GM12892 (cell line): ENCODE measurements around the gene SFXN5.

Experiments
- DNase-seq: peaks from one replicate; pipeline ENCODE4 v3.0.0; 2011; ENCODE audit not compliant: insufficient read length
- FAIRE-seq: peaks from 2 replicates; lab custom pipeline; 2011; peaks lifted over from hg19 to GRCh38; lab: Jason Lieb, UNC
- POLR2A ChIP-seq: IDR thresholded peaks from 2 replicates; pipeline ENCODE4 v1.6.1; 2011; ENCODE audit warnings: low read depth, low read length, control low read depth
- POLR2AphosphoS5 ChIP-seq: IDR thresholded peaks from 2 replicates; pipeline ENCODE4 v1.6.1; 2011; ENCODE audit warnings: low read depth, low read length, control low read depth
- TAF1 ChIP-seq: IDR thresholded peaks from 2 replicates; pipeline ENCODE4 v1.6.1; 2011; ENCODE audit warnings: low read depth, mild to moderate bottlenecking, control low read depth, low read length, borderline replicate concordance

The SFXN5 gene

DNA sequence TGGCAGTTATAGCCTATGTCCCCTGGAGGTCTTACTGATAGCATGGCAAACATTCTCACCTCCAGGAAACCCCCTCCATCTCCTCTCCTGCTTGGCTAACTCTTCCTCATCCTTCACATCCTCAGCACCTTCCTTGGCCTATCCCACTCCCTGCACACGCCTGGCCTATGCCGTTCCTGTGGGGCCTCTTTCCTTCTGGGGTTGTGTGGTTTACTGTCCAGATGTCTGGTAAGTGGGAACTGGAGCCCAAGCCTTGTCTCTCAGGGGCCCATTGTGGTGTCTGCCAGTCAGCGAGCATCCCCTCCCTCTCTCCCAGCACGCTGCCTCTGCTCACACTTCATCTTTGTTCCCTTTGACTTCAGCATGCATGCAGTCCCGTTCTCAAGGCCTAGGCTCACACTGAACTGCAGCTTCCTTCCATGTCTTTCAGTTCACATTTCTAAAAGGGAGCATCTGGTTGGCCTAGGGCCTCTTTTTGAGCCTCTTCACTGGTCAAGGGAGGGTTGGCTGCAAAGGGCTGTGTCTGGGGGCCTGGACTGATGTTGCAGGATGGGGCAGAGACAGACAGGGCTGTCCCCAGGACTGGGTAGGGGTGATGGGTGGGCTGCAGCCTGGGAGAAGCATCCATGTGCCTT lies 171.2 kb downstream of the SFXN5 start:
- DNase-seq = no peak
- no peak for FAIRE-seq
- TF ChIP-seq TAF1 = no peak
- TF ChIP-seq POLR2A = no peak
- no peak for TF ChIP-seq POLR2AphosphoS5

DNA sequence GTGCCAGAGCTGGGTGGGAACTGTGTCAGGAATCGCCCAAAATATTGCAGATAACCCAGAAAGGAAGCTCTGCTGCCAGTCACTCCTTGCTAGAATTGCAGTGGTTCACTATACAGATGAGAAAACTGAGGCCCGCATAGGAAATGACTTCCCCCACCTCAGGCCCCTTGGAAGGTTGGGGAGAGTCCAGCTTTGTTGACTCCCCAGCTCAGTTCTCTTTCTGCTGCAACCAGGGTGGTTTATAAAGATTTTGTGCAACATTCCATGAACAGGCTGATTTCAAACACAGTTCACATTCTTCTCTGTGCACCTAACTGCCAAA lies 173.0 kb downstream of the SFXN5 start:
- DNase-seq (no peak), FAIRE-seq (no peak)
- TF ChIP-seq TAF1 (no peak), POLR2AphosphoS5 (no peak), POLR2A (no peak)

GRCh38 chr2:72897785-72898584 lies 173.5 kb downstream of the SFXN5 start:
- FAIRE-seq (no peak), DNase-seq (no peak)
- TF ChIP-seq POLR2A (no peak), POLR2AphosphoS5 (no peak), TAF1 (no peak)

- FAIRE-seq (no peak), DNase-seq (no peak)
- no peak for TF ChIP-seq POLR2AphosphoS5
- no peak for TF ChIP-seq TAF1
- no peak for TF ChIP-seq POLR2A
These were observed 175.1 kb downstream of the SFXN5 start for GRCh38 chr2:72896446-72896845.

DNA sequence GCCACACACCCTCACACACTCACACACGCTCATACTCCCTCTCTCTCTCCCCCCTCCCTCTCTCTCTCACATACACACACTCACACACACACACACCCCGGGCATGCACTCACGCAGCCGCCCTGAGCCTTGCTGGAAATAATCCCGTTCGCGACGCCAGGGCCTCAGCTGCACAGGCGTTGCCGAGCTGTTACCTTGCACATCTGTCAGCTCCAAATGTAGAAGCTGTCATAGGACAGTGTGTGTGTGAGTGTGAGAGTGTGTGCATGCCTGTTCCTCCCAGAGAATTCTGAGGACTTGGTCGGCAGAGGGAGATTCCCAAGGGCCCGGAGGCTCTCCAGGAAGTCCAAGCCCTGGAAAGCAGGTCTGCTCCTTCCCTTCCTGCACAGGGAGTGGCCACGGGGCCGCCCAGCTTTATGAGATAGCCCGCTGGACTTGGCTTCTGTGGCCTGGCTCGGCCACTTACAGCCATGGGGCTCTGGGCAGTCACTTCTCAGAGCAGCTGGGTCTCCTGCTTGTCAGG lies 175.7 kb downstream of the SFXN5 start:
- TF ChIP-seq TAF1 = no peak
- no peak for TF ChIP-seq POLR2A
- no peak for TF ChIP-seq POLR2AphosphoS5
- DNase-seq (no peak), FAIRE-seq (no peak)

DNA sequence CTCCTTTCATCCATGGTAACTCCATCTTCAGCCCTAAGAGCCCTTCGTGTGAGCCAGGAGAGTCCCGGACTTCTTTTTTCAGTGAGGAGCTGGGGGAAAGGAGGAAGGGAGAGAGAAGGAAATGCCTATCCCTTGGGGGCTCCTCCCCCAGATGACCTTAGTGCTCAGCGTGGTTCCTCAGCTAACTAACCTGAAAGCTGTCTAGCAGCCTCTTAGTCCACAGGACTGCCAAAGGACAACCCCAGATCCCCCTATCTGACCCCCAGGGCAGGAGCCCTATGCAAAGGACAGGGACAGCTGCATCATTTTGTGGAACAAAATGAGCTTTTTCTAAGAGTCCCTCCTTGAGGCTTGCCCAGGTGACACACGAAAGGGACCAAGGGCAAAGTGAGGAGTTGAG lies 176.4 kb downstream of the SFXN5 start:
- FAIRE-seq = no peak
- no peak for DNase-seq
- TF ChIP-seq POLR2A = no peak
- no peak for TF ChIP-seq TAF1
- TF ChIP-seq POLR2AphosphoS5 = no peak

GRCh38 chr2:72894514-72894913 lies 177.0 kb downstream of the SFXN5 start:
- no peak for DNase-seq
- TF ChIP-seq POLR2AphosphoS5 (no peak), TAF1 (no peak), POLR2A (no peak)
- peak; percentile 63 for FAIRE-seq

- TF ChIP-seq POLR2A (no peak), TAF1 (no peak), POLR2AphosphoS5 (no peak)
- FAIRE-seq (peak; percentile 83), DNase-seq (peak; percentile 36)
These were observed 177.8 kb downstream of the SFXN5 start for GRCh38 chr2:72893594-72894319.

DNA sequence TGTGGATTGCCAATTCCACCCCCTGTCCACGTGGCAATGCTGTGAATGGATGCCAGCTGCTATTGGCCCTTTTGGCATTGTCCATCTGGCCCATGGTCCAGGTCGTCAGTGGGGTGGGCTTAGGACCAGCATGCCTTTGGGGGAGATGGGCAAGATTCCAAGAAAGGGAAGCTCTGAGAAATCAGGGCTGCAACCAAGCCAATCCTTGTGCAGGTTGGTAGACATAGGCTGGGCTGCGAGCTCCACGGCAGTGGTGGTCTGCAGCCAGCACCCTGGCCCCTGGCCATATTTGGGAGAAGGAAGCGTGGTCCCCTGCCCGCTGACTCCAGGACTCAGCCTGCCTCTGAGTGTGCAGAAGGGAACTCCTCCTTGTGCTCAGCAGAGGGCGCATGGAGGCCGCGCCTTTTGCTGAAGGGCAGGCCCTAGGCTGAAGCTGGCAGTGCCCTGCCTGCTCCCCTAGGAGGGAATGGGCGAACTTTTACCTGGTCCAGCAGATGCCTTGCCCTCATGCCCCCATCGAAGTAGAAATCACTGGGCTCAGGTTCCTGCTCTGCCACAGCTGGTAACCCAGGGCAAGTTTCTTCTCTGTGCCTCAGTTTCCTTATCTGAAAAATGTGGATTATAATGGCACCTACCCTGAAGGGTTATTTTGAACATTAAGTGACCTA lies 178.9 kb downstream of the SFXN5 start:
- peak; percentile 88 for FAIRE-seq
- TF ChIP-seq TAF1 = no peak
- TF ChIP-seq POLR2AphosphoS5 = no peak
- no peak for TF ChIP-seq POLR2A

More for the DNA sequence above, 178.9 kb downstream of the SFXN5 start:
- DNase-seq = peak; percentile 50
